GM12878 (cell line): ENCODE data around the gene OR5K3.

ENCODE experiments used
- BCLAF1 ChIP-seq: fragments of 450-650 bp; IDR thresholded peaks from 2 replicates; pipeline ENCODE4 v1.6.1; 2017; ENCODE audit warnings: antibody characterized with exemption, mild to moderate bottlenecking, moderate library complexity
- CREB1 ChIP-seq: IDR thresholded peaks from 2 replicates; pipeline ENCODE4 v1.6.1; 2012; ENCODE audit warnings: low read depth, mild to moderate bottlenecking, inconsistent platforms
- CTCF ChIP-seq, 3 experiments: IDR thresholded peaks in 2 of 3; conservative IDR thresholded peaks in 1 of 3; 2 replicates each; pipeline ENCODE4 v1.5.1; 2011; ENCODE audit warnings: low read depth in 3 of 3, low read length in 3 of 3, mild to moderate bottlenecking in 3 of 3, control low read depth in 2 of 3, moderate library complexity in 2 of 3, inconsistent platforms in 1 of 3, mixed read lengths in 1 of 3; ENCODE audit not compliant: control insufficient read depth in 2 of 3, insufficient read depth in 1 of 3; ENCODE audit errors: extremely low read depth in 1 of 3
- E2F4 ChIP-seq: IDR thresholded peaks from 2 replicates; pipeline ENCODE4 v1.6.1; 2012; ENCODE audit warnings: low read depth, low read length, improper control_type of control experiment
- EZH2 ChIP-seq: IDR thresholded peaks from 2 replicates; pipeline ENCODE4 v1.6.1; 2012; ENCODE audit warnings: low read depth, mild to moderate bottlenecking, control low read depth, inconsistent platforms, low read length, borderline replicate concordance; ENCODE audit not compliant: control insufficient read depth
- RAD21 ChIP-seq: IDR thresholded peaks from 2 replicates; pipeline ENCODE4 v1.6.1; 2011; ENCODE audit warnings: mild to moderate bottlenecking, low read depth, low read length, moderate library complexity; ENCODE audit not compliant: insufficient read depth
- ZNF622 ChIP-seq: fragments of 450-650 bp; IDR thresholded peaks from 2 replicates; pipeline ENCODE4 v1.6.1; 2017; ENCODE audit warnings: mild to moderate bottlenecking, inconsistent platforms

- TF ChIP-seq E2F4 (no peak), CREB1 (no peak), CTCF (IDR thresholded peaks at IDR 0.05 in 2 of 3, conservative IDR thresholded peaks at IDR 0.05 in 1 of 3; ENCODE audit: control insufficient read depth in 2 of 3, extremely low read depth in 1 of 3, insufficient read depth in 1 of 3, low read depth in 3 of 3, low read length in 3 of 3) (no peak), EZH2 (no peak), ZNF622 (no peak), BCLAF1 (no peak), RAD21 (no peak)
These were observed at the start of gene OR5K3 for GRCh38 chr3:98390366-98390765.
